PC-9 (cell line): Measurements from ENCODE around the gene RRAS. TPM values are rescaled to one million over a fixed set of nuclear protein-coding genes. Genes with fewer than 3 reads are reported as not detected.

Experiments
- BruUV-seq: library from RNA; stranded (reverse); fragments of 400-500 nt; replicated peaks from 2 replicates; lab custom pipeline; 2021; lab: Mats Ljungman, UMichigan
- CTCF ChIA-PET: fragments of 300-600 bp; sonication (Branson Sonifier 250); formaldehyde crosslinking; loops from one replicate; lab custom pipeline; 2022; ENCODE audit warnings: antibody characterized with exemption; lab: Charles Lee
- POLR2A ChIA-PET: fragments of 300-600 bp; sonication (Branson Sonifier 250); formaldehyde crosslinking; loops from one replicate; lab custom pipeline; 2022; ENCODE audit warnings: antibody characterized with exemption; ENCODE audit not compliant: unreplicated experiment; lab: Charles Lee
- DNase-seq, 2 experiments: peaks; one replicate each; pipeline versions ENCODE4 v3.0.0 to v3.0.0-alpha.2; 2015 to 2022; ENCODE audit warnings: mixed read lengths in 1 of 2
- H2AFZ ChIP-seq: fragments of 200-600 bp; sonication (generic); 2 replicates; pipeline ENCODE4 v1.8.1; 2017; ENCODE audit warnings: antibody characterized with exemption
- H3F3A ChIP-seq: fragments of 200-600 bp; sonication (generic); 2 replicates; pipeline ENCODE4 v1.8.1; 2017; ENCODE audit warnings: antibody characterized with exemption, mild to moderate bottlenecking, low read depth; ENCODE audit not compliant: insufficient read depth
- H3K27ac ChIP-seq: fragments of 200-600 bp; sonication (generic); 2 replicates; pipeline ENCODE4 v1.6.1; 2016; ENCODE audit warnings: mixed run types
- H3K27me3 ChIP-seq: fragments of 200-600 bp; sonication (generic); 2 replicates; pipeline ENCODE4 v1.6.1; 2016; ENCODE audit warnings: low read depth, mixed run types; ENCODE audit not compliant: insufficient read depth
- H3K36me3 ChIP-seq: fragments of 200-600 bp; sonication (generic); 2 replicates; pipeline ENCODE4 v1.6.1; 2016; ENCODE audit warnings: low read depth, mixed run types
- H3K4me1 ChIP-seq: fragments of 200-600 bp; sonication (generic); replicated peaks from 2 replicates; pipeline ENCODE4 v1.6.1; 2016; ENCODE audit warnings: mixed run types; ENCODE audit not compliant: insufficient read depth
- H3K4me2 ChIP-seq: fragments of 200-600 bp; sonication (generic); 2 replicates; pipeline ENCODE4 v1.6.1; 2017; ENCODE audit warnings: mixed run types
- H3K4me3 ChIP-seq: fragments of 200-600 bp; sonication (generic); 2 replicates; pipeline ENCODE4 v1.6.1; 2016; ENCODE audit warnings: mixed run types
- H3K79me2 ChIP-seq: fragments of 200-600 bp; sonication (generic); 2 replicates; pipeline ENCODE4 v1.6.1; 2017; ENCODE audit warnings: low read depth, mixed run types
- H3K9me2 ChIP-seq: fragments of 200-600 bp; sonication (generic); 2 replicates; pipeline ENCODE4 v1.8.1; 2017; ENCODE audit warnings: mild to moderate bottlenecking; ENCODE audit not compliant: insufficient read depth
- H3K9me3 ChIP-seq: fragments of 200-600 bp; sonication (generic); 2 replicates; pipeline ENCODE4 v1.8.1; 2016; ENCODE audit warnings: low read depth; ENCODE audit not compliant: insufficient read depth
- H4K20me1 ChIP-seq: fragments of 200-600 bp; sonication (generic); 2 replicates; pipeline ENCODE4 v1.8.1; 2017; ENCODE audit not compliant: insufficient read depth
- CTCF ChIP-seq: fragments of 200-600 bp; sonication (generic); conservative IDR thresholded peaks from 2 replicates; pipeline ENCODE4 v1.6.1; 2017; ENCODE audit warnings: mixed run types, antibody characterized with exemption, mild to moderate bottlenecking, moderate library complexity
- EZH2 ChIP-seq: fragments of 200-600 bp; sonication (generic); IDR thresholded peaks from 2 replicates; pipeline ENCODE4 v1.8.0; 2017; ENCODE audit warnings: antibody characterized with exemption, low read depth
- intact Hi-C: fragments of 100-400 bp; cut with micrococcal nuclease; formaldehyde crosslinking; loops from one replicate; pipeline ENCODE4 v1.10.0; 2022; ENCODE audit not compliant: unreplicated experiment
- total RNA-seq: library from RNA; stranded (reverse); gene quantifications from 2 replicates; pipeline ENCODE4 v1.2.3, GENCODE V29; 2021

The RRAS gene
- total RNA-seq, 1 experiment from 2014 or later = 36.6 TPM

GRCh38 chr19:49664171-49665035 lies 24.5 kb upstream of the RRAS start:
- Histone ChIP-seq H3K4me2 (peak overlapping the region; percentile 99), H3K79me2 (peaks cover 44% of the 10 kb centered on the region), H3F3A (peaks cover 54% of the 10 kb centered on the region), H3K27me3 (no peaks in the 10 kb centered on the region), H3K4me1 (peaks cover 21% of the 10 kb centered on the region), H3K9me3 (no peaks in the 10 kb centered on the region), H3K9me2 (no peaks in the 10 kb centered on the region), H4K20me1 (peaks cover 30% of the 10 kb centered on the region), H3K27ac (peak overlapping the region; percentile 67), H3K36me3 (peaks cover 14% of the 10 kb centered on the region), H3K4me3 (peak overlapping the region; percentile 95), H2AFZ (peak overlapping the region; percentile 90; the same call in 1 of the 2 replicates)
- peak; percentile 94 for DNase-seq
- POLR2A ChIA-PET = interaction anchor here (0.5 to 1.9 kb wide), 10 partner anchors 11 to 567 kb away, joined by 3 to 25 read pairs (median 7); partner anchors contain the start of genes AP2A1, RRAS and SCAF1
- intact Hi-C loops = loop anchor here (1.0 to 2.0 kb wide), 2 partner anchors 22 to 72 kb away; partner anchors contain the start of gene SCAF1
- no TSS peak for BruUV-seq
- CTCF ChIA-PET = interaction anchor here (0.5 to 0.7 kb wide), 2 partner anchors 24 to 119 kb away, joined by 6 to 13 read pairs; no protein-coding TSS in a partner anchor
- TF ChIP-seq CTCF (no peak), EZH2 (no peak)

- Histone ChIP-seq H4K20me1 (peaks cover 36% of the 10 kb centered on the region), H3K4me2 (peak overlapping the region; percentile 99), H3K27me3 (no peaks in the 10 kb centered on the region), H2AFZ (no peak overlapping the region), H3K9me3 (no peaks in the 10 kb centered on the region), H3F3A (peaks cover 64% of the 10 kb centered on the region), H3K4me1 (peaks cover 21% of the 10 kb centered on the region), H3K9me2 (no peaks in the 10 kb centered on the region), H3K4me3 (no peak overlapping the region), H3K79me2 (peaks cover 44% of the 10 kb centered on the region), H3K36me3 (peaks cover 14% of the 10 kb centered on the region), H3K27ac (no peak overlapping the region)
- no peak for DNase-seq
- TF ChIP-seq EZH2 (no peak), CTCF (no peak)
- ChIA-PET POLR2A (interaction anchor here (0.7 kb wide), 1 partner anchor 22 kb away, joined by 12 read pairs; no protein-coding TSS in a partner anchor), CTCF (no interaction called here)
- intact Hi-C loops = no loop called here
- BruUV-seq = no TSS peak
Observed at GRCh38 chr19:49663224-49663623, 23.3 kb upstream of the RRAS start.

DNA sequence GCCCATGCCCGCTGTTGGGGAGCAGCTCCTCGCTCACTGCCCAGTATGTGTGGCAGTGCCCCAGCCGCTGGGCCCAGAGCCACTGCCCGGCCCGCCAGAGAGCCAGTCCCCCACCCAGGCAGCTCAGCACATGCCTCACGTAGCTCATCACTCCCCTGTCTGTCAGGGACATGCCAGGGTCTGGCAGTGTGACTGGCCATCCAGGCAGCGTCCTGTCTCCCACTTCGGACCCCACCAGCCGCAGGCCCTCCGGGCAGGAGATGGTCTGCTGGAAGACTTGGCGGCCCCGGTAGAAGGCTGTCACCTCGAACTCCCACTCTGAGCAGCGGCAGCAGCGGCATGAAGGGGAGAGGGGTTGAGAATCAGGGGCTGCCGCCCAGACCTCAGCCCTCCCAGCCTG lies 22.1 kb upstream of the RRAS start:
- CTCF ChIA-PET = interaction anchor here (0.7 kb wide), 1 partner anchor 16 kb away, joined by 5 read pairs; no protein-coding TSS in a partner anchor
- BruUV-seq = no TSS peak
- POLR2A ChIA-PET = interaction anchor here (0.5 kb wide), 1 partner anchor 21 kb away, joined by 3 read pairs; no protein-coding TSS in a partner anchor

More for the DNA sequence above, 22.1 kb upstream of the RRAS start:
- DNase-seq = no peak
- Histone ChIP-seq H2AFZ (no peak overlapping the region), H3K4me3 (no peak overlapping the region), H3K27me3 (no peaks in the 10 kb centered on the region), H3K79me2 (peaks cover 40% of the 10 kb centered on the region), H3K4me1 (peaks cover 17% of the 10 kb centered on the region), H3F3A (peaks cover 64% of the 10 kb centered on the region), H3K27ac (no peak overlapping the region), H3K4me2 (no peak overlapping the region), H4K20me1 (peaks cover 36% of the 10 kb centered on the region), H3K9me2 (no peaks in the 10 kb centered on the region), H3K36me3 (peaks cover 14% of the 10 kb centered on the region), H3K9me3 (no peaks in the 10 kb centered on the region)
- no peak for TF ChIP-seq CTCF
- TF ChIP-seq EZH2 = no peak
- intact Hi-C loops = no loop called here
